Stimulated activated memory B cell treated with anti-CD40 and anti-IgM and Interleukin-4, amounts not matched to agents 10 μg/mL and 1 μg/mL and 100 μg/mL, for 72 hours (primary cell): ENCODE results near the gene CAB39L.
"Not testable (repeated sequence)": the region's sequence is repeated elsewhere in the genome, so short reads cannot be mapped to it uniquely, and the experiment has no call there.

Experiments used
- ATAC-seq: fragments of 150-1000 bp; cut with Tn5 transposase; 2 replicates; pipeline ENCODE4 v1.10.0; 2021
- H3K27ac Mint-ChIP-seq: one replicate; pipeline ENCODE4 v1.8.0; 2022; ENCODE audit warnings: mild to moderate bottlenecking, mixed read lengths
- H3K27me3 Mint-ChIP-seq: one replicate; pipeline ENCODE4 v1.8.0; 2022; ENCODE audit warnings: mixed read lengths
- H3K36me3 Mint-ChIP-seq: one replicate; pipeline ENCODE4 v1.8.0; 2022; ENCODE audit warnings: mixed read lengths
- H3K4me1 Mint-ChIP-seq: one replicate; pipeline ENCODE4 v1.8.0; 2022; ENCODE audit warnings: mixed read lengths
- H3K4me3 Mint-ChIP-seq: one replicate; pipeline ENCODE4 v1.8.0; 2022; ENCODE audit warnings: mild to moderate bottlenecking, moderate library complexity, mixed read lengths
- H3K9me3 Mint-ChIP-seq: one replicate; pipeline ENCODE4 v1.8.0; 2022; ENCODE audit warnings: mixed read lengths

The CAB39L gene

GRCh38 chr13:49304763-49305700 lies 138.8 kb downstream of the CAB39L start:
- H3K27me3 Mint-ChIP-seq: no peaks in the 10 kb centered on the region
- peaks cover 4% of the 10 kb centered on the region for H3K36me3 Mint-ChIP-seq
- peaks cover 20% of the 10 kb centered on the region for H3K4me1 Mint-ChIP-seq
- no peak overlapping the region for H3K4me3 Mint-ChIP-seq
- H3K27ac Mint-ChIP-seq: no peak overlapping the region
- ATAC-seq: no peak
- no peaks in the 10 kb centered on the region for H3K9me3 Mint-ChIP-seq

DNA sequence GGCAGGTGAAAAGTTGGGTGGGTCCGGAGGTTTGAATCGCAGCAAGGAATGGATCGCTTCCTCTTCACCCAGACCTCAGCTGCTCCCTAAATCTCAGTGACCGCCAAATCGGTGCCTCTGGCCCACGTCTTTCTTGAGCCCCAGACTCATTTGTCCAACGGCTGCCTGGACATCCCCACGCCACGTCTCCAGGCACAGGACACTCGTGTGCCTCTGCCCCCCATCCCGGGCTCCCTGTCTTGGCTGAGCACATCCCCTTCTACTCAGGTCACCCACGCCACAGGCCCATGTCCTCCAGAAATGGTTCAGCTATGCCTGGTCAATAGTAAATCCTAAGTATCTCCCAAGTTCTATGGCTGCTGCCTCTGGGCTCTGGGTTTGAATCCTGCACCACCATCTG lies 139.5 kb downstream of the CAB39L start:
- ATAC-seq: no peak
- Mint-ChIP-seq H3K27ac (no peak overlapping the region), H3K4me1 (peaks cover 20% of the 10 kb centered on the region), H3K36me3 (no peaks in the 10 kb centered on the region), H3K27me3 (no peaks in the 10 kb centered on the region), H3K9me3 (no peaks in the 10 kb centered on the region), H3K4me3 (no peak overlapping the region)

DNA sequence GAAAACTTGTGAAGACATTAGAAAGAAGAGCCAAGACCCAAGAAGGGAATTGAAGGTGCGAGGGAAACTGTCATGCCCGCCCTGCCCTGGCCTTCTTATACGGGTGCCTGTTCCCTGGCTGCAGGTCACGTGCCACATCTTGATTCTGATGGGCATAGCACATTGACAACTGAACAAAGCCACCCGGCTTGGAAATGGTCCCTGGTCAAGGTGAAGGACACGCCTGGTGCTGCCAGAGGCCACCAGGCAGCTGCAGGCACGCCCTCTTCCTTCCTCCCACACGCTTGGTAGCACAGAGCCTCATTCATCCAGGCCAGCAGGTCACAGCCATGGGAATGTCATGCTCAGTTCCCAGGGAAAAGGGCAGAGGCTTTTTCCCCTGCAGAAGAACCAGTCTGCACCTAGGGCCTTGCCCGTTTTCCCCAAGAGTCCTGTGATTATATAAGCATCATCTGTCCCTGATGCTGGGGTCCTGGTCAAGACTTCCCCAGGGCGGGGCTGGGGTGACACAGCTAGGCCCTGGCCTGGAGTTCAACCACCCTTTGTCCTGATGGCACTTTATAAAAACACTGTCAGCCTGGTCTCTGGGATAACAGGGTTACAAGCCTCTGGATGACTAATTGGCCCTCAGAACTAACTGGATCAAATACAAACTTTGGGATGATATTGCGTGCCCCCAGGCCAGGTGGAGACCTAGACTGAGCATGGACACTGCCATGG lies 140.2 kb downstream of the CAB39L start:
- no peak overlapping the region for H3K4me3 Mint-ChIP-seq
- no peaks in the 10 kb centered on the region for H3K36me3 Mint-ChIP-seq
- ATAC-seq: no peak
- H3K4me1 Mint-ChIP-seq: peaks cover 20% of the 10 kb centered on the region
- no peaks in the 10 kb centered on the region for H3K9me3 Mint-ChIP-seq
- H3K27ac Mint-ChIP-seq: no peak overlapping the region
- no peaks in the 10 kb centered on the region for H3K27me3 Mint-ChIP-seq

- Mint-ChIP-seq H3K4me1 (peaks cover 20% of the 10 kb centered on the region), H3K9me3 (no peaks in the 10 kb centered on the region), H3K27me3 (no peaks in the 10 kb centered on the region), H3K36me3 (no peaks in the 10 kb centered on the region), H3K27ac (peak overlapping the region; percentile 5), H3K4me3 (no peak overlapping the region)
- ATAC-seq: no peak
Observed at GRCh38 chr13:49302817-49303216, 141.0 kb downstream of the CAB39L start.

DNA sequence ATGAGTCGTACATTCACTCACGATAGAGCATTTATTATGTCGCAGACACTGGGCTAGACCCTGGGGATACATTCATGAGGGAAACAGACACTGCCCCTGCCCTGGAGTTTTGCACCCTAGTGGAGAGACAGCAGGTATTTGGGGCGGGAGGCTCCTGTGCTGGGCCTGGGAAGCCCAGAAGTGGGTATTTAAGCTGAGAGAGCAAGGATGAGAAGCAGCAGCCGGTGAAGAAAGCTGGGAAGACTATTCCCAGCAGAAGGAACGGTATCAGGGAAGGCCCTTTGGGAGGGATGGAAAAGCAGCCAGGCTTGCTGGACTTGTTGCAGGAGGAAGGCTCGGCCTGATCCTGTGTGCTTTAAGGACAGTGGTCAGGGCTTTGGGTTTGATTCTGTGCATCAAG lies 141.6 kb downstream of the CAB39L start:
- H3K27ac Mint-ChIP-seq: peak overlapping the region; percentile 5
- H3K27me3 Mint-ChIP-seq: no peaks in the 10 kb centered on the region
- no peaks in the 10 kb centered on the region for H3K9me3 Mint-ChIP-seq
- H3K36me3 Mint-ChIP-seq: no peaks in the 10 kb centered on the region
- peaks cover 20% of the 10 kb centered on the region for H3K4me1 Mint-ChIP-seq
- H3K4me3 Mint-ChIP-seq: no peak overlapping the region
- ATAC-seq: no peak

GRCh38 chr13:49300739-49301589 lies 142.9 kb downstream of the CAB39L start:
- Mint-ChIP-seq H3K4me1 (peaks cover 20% of the 10 kb centered on the region), H3K36me3 (no peaks in the 10 kb centered on the region), H3K4me3 (peak overlapping the region; percentile 67), H3K27ac (peak overlapping the region; percentile 65), H3K27me3 (no peaks in the 10 kb centered on the region), H3K9me3 (no peaks in the 10 kb centered on the region)
- ATAC-seq: peak; percentile 89

DNA sequence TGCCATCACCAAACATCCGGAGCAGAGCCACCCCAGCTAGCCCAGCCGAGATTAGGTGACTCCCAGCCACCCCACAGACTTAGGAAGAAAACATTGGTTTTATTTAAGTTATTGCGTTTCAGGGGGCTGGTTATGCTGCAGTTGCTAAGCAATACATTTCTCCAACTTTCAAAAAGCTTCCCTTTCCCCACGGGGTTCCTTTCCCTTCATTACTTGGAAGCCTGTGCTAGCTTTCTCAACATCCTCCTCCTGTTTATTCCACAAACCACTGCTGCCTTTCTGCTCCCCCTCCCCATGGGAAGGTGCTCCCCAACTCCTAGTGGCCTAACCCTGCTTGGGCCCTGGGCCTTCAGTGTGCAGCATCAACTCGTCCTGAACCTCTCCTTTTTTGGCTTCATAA lies 143.6 kb downstream of the CAB39L start:
- Mint-ChIP-seq H3K36me3 (peaks cover 4% of the 10 kb centered on the region), H3K4me3 (no peak overlapping the region), H3K27ac (no peak overlapping the region), H3K27me3 (no peaks in the 10 kb centered on the region), H3K4me1 (peaks cover 20% of the 10 kb centered on the region), H3K9me3 (no peaks in the 10 kb centered on the region)
- no peak for ATAC-seq

DNA sequence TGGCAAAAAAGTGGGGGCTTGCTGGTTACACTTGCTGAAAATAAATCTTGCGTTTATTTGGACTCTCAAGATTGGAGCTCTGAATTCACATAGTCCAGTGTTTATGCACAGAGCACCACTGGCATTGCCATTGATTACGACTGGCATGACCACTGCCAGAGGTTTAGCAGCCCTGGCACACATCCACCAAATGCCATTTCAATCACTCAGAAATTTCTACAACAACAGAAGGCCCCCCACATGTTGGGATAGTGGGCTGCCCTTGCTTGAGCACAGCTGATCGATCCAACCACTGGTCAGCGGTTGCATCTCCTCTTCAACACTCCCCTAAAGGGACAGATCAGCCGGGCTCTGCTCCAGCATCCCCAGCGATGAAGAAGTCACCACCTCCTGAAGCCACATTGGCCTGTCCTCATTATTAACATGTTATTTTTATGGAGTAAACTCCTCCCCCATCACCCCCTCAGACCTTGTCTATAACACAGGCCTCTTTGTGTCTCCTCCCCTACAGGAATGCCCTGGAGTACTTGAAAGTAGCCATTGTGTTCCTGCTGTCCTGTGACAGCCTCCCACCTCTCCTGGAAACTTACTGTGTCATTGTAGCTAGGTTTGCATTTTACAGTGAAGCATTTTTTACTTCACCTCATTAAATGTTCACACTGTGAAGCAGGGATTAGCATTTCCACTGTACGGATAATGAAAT lies 144.8 kb downstream of the CAB39L start:
- peaks cover 20% of the 10 kb centered on the region for H3K4me1 Mint-ChIP-seq
- no peak for ATAC-seq
- H3K9me3 Mint-ChIP-seq: no peaks in the 10 kb centered on the region
- H3K36me3 Mint-ChIP-seq: peaks cover 10% of the 10 kb centered on the region
- no peaks in the 10 kb centered on the region for H3K27me3 Mint-ChIP-seq
- no peak overlapping the region for H3K4me3 Mint-ChIP-seq
- no peak overlapping the region for H3K27ac Mint-ChIP-seq

GRCh38 chr13:49298416-49298815 lies 145.4 kb downstream of the CAB39L start:
- Mint-ChIP-seq H3K27ac (no peak overlapping the region), H3K27me3 (no peaks in the 10 kb centered on the region), H3K36me3 (peaks cover 13% of the 10 kb centered on the region), H3K4me1 (peaks cover 20% of the 10 kb centered on the region), H3K4me3 (no peak overlapping the region), H3K9me3 (no peaks in the 10 kb centered on the region)
- no peak for ATAC-seq

GRCh38 chr13:49297338-49297737 lies 146.5 kb downstream of the CAB39L start:
- H3K4me1 Mint-ChIP-seq: peaks cover 12% of the 10 kb centered on the region
- no peak overlapping the region for H3K4me3 Mint-ChIP-seq
- no peaks in the 10 kb centered on the region for H3K9me3 Mint-ChIP-seq
- H3K27ac Mint-ChIP-seq: no peak overlapping the region
- peaks cover 22% of the 10 kb centered on the region for H3K36me3 Mint-ChIP-seq
- ATAC-seq: no peak
- H3K27me3 Mint-ChIP-seq: no peaks in the 10 kb centered on the region

DNA sequence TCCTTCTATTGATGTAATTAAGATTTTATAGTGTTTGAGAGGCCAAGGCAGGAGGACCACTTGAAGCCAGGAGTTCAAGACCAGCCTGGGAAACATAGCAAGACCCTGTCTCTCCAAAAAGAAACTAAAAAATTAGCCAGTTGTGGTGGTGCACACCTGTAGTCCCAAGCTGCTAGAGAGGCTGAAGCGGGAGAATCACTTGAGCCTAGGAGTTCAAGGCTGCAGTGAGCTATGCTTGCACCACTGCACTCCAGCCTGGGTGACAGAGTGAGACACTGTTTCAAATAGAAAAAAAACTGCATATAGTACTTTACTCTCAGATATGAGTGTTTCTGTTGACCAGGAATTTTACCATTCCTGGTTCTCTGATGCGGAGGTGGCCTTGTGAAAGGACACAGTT lies 147.2 kb downstream of the CAB39L start:
- H3K9me3 Mint-ChIP-seq: no peaks in the 10 kb centered on the region
- no peak overlapping the region for H3K4me3 Mint-ChIP-seq
- H3K4me1 Mint-ChIP-seq: peaks cover 8% of the 10 kb centered on the region
- no peak for ATAC-seq
- no peaks in the 10 kb centered on the region for H3K27me3 Mint-ChIP-seq
- no peak overlapping the region for H3K27ac Mint-ChIP-seq
- H3K36me3 Mint-ChIP-seq: peaks cover 22% of the 10 kb centered on the region

DNA sequence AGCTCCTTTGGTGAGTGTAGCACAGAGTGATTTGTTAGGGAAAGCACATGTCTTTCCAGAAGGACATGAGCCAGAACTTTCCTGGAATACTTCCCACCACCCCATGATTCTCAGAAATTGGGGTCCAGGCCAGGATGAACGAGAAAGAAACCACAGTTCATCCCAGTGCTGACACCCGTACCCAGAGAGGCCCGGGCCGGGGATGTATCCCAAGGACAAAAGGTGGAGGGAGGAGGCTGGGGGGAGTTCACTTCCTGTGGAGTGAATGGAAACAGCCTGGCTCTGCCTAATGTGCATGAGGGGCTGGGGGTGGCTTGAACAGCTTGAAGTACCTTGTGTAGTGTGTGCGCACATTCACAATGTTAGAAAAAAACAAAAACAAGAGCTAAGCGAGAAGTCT lies 148.6 kb downstream of the CAB39L start:
- Mint-ChIP-seq H3K9me3 (no peaks in the 10 kb centered on the region), H3K4me1 (no peaks in the 10 kb centered on the region), H3K27me3 (no peaks in the 10 kb centered on the region), H3K36me3 (peaks cover 22% of the 10 kb centered on the region), H3K27ac (no peak overlapping the region), H3K4me3 (no peak overlapping the region)
- no peak for ATAC-seq

- not testable (repeated sequence) for H3K27ac Mint-ChIP-seq, H3K4me1 Mint-ChIP-seq, H3K27me3 Mint-ChIP-seq, H3K4me3 Mint-ChIP-seq, ATAC-seq, H3K9me3 Mint-ChIP-seq
- H3K36me3 Mint-ChIP-seq: peaks cover 22% of the 10 kb centered on the region
Observed at GRCh38 chr13:49294723-49295122, 149.1 kb downstream of the CAB39L start.

DNA sequence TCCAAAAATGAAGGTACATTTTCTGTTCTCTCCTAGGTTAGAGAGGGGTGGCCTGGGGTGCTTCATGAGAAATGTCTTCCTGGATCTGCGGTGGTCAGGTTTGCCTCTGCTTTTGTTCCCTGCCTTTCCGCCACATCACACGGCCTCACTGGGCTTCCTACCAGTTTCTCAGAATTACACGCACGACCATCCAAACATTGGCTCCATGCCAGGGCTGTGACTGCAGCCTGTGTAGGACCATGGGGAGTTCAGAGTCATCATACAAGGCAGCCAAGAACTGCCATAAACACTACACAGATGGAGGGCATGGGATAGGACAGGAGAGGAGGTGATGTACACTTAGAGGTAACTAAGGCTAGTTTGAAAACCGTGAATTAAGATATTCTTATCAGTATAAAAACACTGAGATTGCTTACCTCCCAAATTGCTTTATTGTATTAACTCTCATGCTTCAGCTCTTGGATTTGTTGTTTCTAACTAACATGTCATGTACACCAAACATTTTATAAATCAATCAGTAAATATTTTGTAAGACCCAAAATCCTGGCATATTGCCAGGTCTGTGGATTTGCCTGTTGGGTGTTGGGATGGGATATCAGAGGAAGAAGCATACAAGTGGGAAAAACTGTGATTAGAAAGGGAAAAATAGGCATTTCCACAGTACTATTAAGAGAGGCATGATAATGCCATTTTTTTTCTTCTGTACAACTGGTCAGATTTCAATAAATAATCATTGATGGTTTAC lies 150.9 kb downstream of the CAB39L start:
- H3K36me3 Mint-ChIP-seq: peaks cover 29% of the 10 kb centered on the region
- H3K4me3 Mint-ChIP-seq: no peak overlapping the region
- no peak for ATAC-seq
- no peaks in the 10 kb centered on the region for H3K27me3 Mint-ChIP-seq
- no peaks in the 10 kb centered on the region for H3K4me1 Mint-ChIP-seq
- no peaks in the 10 kb centered on the region for H3K9me3 Mint-ChIP-seq
- H3K27ac Mint-ChIP-seq: no peak overlapping the region
